ENCODE measurements around the gene TMPRSS5.
"Not testable (repeated sequence)": the region's sequence is repeated elsewhere in the genome, so short reads cannot be mapped to it uniquely, and the experiment has no call there.

TMPRSS5 gene

DNA sequence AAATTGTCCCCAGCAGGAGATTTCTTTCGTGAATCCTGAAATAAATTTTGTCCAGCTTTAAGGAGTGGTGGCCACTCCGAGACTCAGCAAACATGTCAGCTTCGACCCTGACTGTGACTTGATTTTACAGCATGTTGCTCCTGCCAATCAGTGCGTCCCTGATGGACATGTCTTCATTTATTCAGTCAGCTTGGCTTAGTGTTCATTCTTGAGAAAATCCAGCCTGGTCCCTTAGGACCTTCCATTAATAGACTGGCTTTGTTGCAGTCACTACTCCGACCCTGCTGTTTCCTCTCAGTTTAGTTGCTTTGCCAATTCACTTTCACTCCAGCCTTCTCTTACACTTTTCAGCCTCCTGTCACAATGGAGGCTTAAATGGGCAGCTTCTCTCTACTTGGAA is 30.5 kb downstream of the TMPRSS5 start:
- no peaks in the 10 kb centered on the region for H3K36me3 ChIP-seq (ENCODE audit: control insufficient read depth, insufficient read depth, low read length)
- H3K27me3 ChIP-seq (ENCODE audit: control insufficient read depth, insufficient read depth, low read length): no peaks in the 10 kb centered on the region
- H3K4me2 ChIP-seq (ENCODE audit: low read length): no peak overlapping the region
- H3K27ac ChIP-seq: no peak overlapping the region
- H3K4me3 ChIP-seq (ENCODE audit: low read depth, low read length): no peak overlapping the region
- no peak overlapping the region for H2AFZ ChIP-seq
- H3K9me3 ChIP-seq (ENCODE audit: control insufficient read depth, low read length): no peaks in the 10 kb centered on the region
- H3K4me1 ChIP-seq: no peaks in the 10 kb centered on the region
- no peak for TF ChIP-seq CTCF (IDR thresholded peaks at IDR 0.05)
- no peaks in the 10 kb centered on the region for H3K79me2 ChIP-seq
- no peak overlapping the region for H3K9ac ChIP-seq

DNA sequence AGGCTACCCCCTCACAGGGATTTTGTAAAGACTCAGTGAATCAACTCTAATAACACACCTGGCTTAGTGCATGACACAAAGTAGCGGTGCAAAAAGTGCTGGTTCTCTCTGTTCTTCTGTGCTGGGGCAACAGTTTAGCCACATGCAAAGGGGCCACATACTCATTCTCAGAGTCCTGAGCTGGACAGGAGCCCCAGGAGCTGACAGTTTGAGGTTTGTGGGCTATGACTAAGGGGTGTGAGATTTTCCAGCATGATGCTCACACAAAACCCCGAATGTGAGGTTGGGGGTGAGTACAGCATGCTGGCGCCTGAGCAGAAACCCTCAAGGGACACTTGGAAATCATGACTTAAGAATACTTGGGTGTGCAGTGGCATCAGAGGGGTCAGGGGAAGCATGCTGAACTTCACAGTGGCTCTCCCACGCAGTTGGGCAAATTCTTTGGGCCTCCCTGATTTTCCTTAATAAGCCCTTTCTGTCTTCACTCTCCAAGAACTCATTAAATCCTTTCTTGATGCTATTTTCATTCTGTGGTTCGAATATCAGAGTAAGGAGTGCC is 31.0 kb downstream of the TMPRSS5 start:
- H3K27ac ChIP-seq: no peak overlapping the region
- no peaks in the 10 kb centered on the region for H3K4me1 ChIP-seq
- H3K9ac ChIP-seq: no peak overlapping the region
- H3K27me3 ChIP-seq (ENCODE audit: control insufficient read depth, insufficient read depth, low read length): no peaks in the 10 kb centered on the region
- H3K9me3 ChIP-seq (ENCODE audit: control insufficient read depth, low read length): no peaks in the 10 kb centered on the region
- H3K4me3 ChIP-seq (ENCODE audit: low read depth, low read length): no peak overlapping the region
- H3K4me2 ChIP-seq (ENCODE audit: low read length): no peak overlapping the region
- H2AFZ ChIP-seq: no peak overlapping the region
- H3K36me3 ChIP-seq (ENCODE audit: control insufficient read depth, insufficient read depth, low read length): no peaks in the 10 kb centered on the region
- H3K79me2 ChIP-seq: no peaks in the 10 kb centered on the region
- TF ChIP-seq CTCF (IDR thresholded peaks at IDR 0.05): no peak

DNA sequence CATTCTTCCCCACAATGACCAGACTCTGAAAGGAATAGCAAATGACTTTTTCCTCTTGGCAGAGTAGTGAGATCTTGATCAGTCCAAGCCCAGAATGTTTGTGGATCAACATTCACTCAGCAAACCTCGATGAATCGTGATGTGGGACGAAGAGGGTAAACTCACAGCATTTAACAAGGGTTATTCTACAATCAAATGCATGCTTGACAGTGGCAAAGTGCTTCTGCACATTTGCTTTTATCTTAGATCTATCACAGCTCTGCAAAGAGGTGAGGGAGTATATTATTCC is 31.8 kb downstream of the TMPRSS5 start:
- Histone ChIP-seq H3K9ac (no peak overlapping the region), H2AFZ (no peak overlapping the region), H3K36me3 (ENCODE audit: control insufficient read depth, insufficient read depth, low read length) (no peaks in the 10 kb centered on the region), H3K4me1 (no peaks in the 10 kb centered on the region), H3K27me3 (ENCODE audit: control insufficient read depth, insufficient read depth, low read length) (no peaks in the 10 kb centered on the region), H3K27ac (no peak overlapping the region), H3K4me2 (ENCODE audit: low read length) (no peak overlapping the region), H3K9me3 (ENCODE audit: control insufficient read depth, low read length) (no peaks in the 10 kb centered on the region), H3K4me3 (ENCODE audit: low read depth, low read length) (no peak overlapping the region), H3K79me2 (no peaks in the 10 kb centered on the region)
- no peak for TF ChIP-seq CTCF (IDR thresholded peaks at IDR 0.05)

DNA sequence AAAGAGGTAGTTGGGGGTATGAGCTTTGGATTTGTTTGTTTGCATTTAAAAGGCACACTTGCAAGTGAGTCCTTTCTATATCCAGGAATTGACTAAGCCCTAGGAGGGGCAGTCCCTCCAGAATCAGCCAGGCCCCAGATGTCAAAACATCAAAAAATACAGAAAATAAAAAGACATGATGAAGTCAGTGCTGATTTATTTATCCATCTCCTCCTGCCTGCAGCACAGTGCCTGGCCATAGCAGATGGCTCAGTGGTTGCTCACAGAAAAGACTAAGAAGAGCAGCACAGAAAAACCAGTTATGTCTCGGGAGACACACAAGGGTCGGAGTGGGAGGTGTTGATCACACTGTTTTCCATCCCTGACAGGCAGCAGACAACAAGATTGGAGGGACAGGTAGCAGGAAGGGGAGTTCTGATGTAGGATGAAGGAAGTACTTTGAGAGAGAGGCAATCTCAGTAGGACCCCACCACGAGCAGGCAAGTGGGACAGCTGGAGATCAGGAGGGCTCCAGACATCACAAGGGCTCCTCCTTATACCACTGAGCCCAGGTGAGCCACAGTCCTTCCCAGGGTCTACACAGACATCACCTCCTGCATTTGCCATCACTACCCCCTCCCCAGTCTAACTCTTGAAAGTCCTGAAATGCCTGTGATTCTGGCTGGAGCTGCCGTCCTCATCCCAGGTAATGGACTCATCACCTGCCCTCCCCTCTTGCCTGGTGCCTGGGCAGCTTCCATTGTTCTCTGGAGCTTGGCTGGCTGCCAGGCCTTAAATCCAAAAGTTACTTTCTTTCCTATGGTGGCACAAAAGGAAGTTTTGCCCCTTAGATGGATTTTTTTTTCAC is 32.3 kb downstream of the TMPRSS5 start:
- TF ChIP-seq CTCF (IDR thresholded peaks at IDR 0.05): no peak
- Histone ChIP-seq H3K27me3 (ENCODE audit: control insufficient read depth, insufficient read depth, low read length) (no peaks in the 10 kb centered on the region), H3K36me3 (ENCODE audit: control insufficient read depth, insufficient read depth, low read length) (no peaks in the 10 kb centered on the region), H3K4me1 (no peaks in the 10 kb centered on the region), H3K9me3 (ENCODE audit: control insufficient read depth, low read length) (no peaks in the 10 kb centered on the region), H3K4me3 (ENCODE audit: low read depth, low read length) (no peak overlapping the region), H2AFZ (no peak overlapping the region), H3K4me2 (ENCODE audit: low read length) (no peak overlapping the region), H3K9ac (no peak overlapping the region), H3K27ac (no peak overlapping the region), H3K79me2 (no peaks in the 10 kb centered on the region)

- H3K79me2 ChIP-seq; H3K4me2 ChIP-seq (ENCODE audit: low read length); H3K9ac ChIP-seq; H2AFZ ChIP-seq; H3K27me3 ChIP-seq (ENCODE audit: control insufficient read depth, insufficient read depth, low read length); H3K4me3 ChIP-seq (ENCODE audit: low read depth, low read length); H3K27ac ChIP-seq; H3K9me3 ChIP-seq (ENCODE audit: control insufficient read depth, low read length); H3K36me3 ChIP-seq (ENCODE audit: control insufficient read depth, insufficient read depth, low read length); H3K4me1 ChIP-seq: not testable (repeated sequence)
These were observed 34.2 kb downstream of the TMPRSS5 start for GRCh38 chr11:113671914-113672313.
